ENCODE results near the gene CSPG4.
"Not testable (repeated sequence)": the region's sequence is repeated elsewhere in the genome, so short reads cannot be mapped to it uniquely, and the experiment has no call there.

The CSPG4 gene

DNA sequence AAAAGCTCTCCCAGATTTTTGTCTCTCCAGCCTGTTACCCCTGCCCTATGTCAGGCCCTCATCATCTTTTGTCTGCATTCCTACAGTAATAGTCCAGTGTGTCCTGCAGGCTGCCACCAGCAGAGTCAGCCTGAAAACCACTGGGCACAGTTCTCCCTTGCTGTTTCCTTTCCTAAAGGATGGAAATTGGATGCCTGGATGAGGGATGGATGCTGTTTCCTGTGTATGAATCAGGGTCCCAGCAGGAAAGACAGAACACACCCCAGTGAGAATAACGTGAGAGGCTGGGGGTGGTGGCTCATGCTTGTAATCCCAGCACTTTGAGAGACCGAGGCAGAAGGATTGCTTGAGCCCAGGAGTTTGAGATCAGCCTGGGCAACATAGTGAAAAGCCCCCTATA is 68.3 kb downstream of the CSPG4 start:
- Histone ChIP-seq H3K9me3 (ENCODE audit: low read length) (no peaks in the 10 kb centered on the region), H3K36me3 (ENCODE audit: insufficient read depth, low read length) (no peaks in the 10 kb centered on the region), H3K9ac (ENCODE audit: low read length) (no peak overlapping the region), H3K27me3 (ENCODE audit: control insufficient read depth in 1 of 2, insufficient read depth in 2 of 2, low read length in 2 of 2) (no peaks in the 10 kb centered on the region), H3K27ac (ENCODE audit: low read depth, low read length) (no peak overlapping the region), H3K4me3 (ENCODE audit: low read depth in 1 of 2, low read length in 2 of 2) (no peak overlapping the region), H3K4me1 (ENCODE audit: insufficient read depth, low read length) (peaks cover 23% of the 10 kb centered on the region)

DNA sequence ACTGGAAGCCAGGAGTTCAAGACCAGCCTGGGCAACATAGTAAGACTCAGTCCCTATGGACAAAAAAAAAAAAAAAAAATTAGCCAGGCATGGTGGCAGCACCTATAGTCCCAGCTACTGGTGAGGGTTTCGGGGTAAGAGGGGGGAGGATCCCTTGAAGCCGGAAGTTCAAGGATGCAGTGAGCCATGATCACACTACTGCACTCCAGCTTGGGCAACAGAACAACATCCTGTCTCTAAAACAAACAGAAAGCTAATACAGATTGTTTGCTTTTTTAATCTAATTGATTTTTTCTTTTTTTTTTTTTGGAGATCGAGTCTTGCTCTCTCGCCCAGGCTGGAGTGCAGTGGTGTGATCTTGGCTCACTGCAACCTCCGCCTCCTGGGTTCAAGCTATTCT is 71.0 kb downstream of the CSPG4 start:
- Histone ChIP-seq H3K4me1 (ENCODE audit: insufficient read depth, low read length) (peaks cover 39% of the 10 kb centered on the region), H3K36me3 (ENCODE audit: insufficient read depth, low read length) (no peaks in the 10 kb centered on the region), H3K9ac (ENCODE audit: low read length) (no peak overlapping the region), H3K27me3 (ENCODE audit: control insufficient read depth in 1 of 2, insufficient read depth in 2 of 2, low read length in 2 of 2) (no peaks in the 10 kb centered on the region), H3K4me3 (ENCODE audit: low read depth in 1 of 2, low read length in 2 of 2) (no peak overlapping the region), H3K9me3 (ENCODE audit: low read length) (no peaks in the 10 kb centered on the region), H3K27ac (ENCODE audit: low read depth, low read length) (no peak overlapping the region)

DNA sequence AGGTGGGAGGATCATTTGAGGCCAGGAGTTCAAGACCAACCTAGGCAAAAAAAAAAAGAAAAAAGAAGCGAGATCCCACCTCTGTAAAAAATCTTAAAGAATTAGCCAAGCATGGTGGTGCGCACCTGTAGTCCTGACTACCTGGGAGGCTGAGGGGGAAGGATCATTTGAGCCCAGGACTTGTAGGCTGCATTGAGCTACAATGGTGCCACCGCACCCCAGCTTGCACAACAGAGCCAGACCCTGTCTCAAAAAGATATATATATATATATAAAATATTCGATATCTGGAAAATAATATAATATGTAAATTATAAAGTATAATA is 71.5 kb downstream of the CSPG4 start:
- Histone ChIP-seq H3K9ac (ENCODE audit: low read length) (no peak overlapping the region), H3K4me1 (ENCODE audit: insufficient read depth, low read length) (peaks cover 34% of the 10 kb centered on the region), H3K36me3 (ENCODE audit: insufficient read depth, low read length) (no peaks in the 10 kb centered on the region), H3K4me3 (ENCODE audit: low read depth in 1 of 2, low read length in 2 of 2) (peak overlapping the region in 1 of 2 donors; percentile 98), H3K27ac (ENCODE audit: low read depth, low read length) (no peak overlapping the region), H3K27me3 (ENCODE audit: control insufficient read depth in 1 of 2, insufficient read depth in 2 of 2, low read length in 2 of 2) (no peaks in the 10 kb centered on the region), H3K9me3 (ENCODE audit: low read length) (no peaks in the 10 kb centered on the region)

DNA sequence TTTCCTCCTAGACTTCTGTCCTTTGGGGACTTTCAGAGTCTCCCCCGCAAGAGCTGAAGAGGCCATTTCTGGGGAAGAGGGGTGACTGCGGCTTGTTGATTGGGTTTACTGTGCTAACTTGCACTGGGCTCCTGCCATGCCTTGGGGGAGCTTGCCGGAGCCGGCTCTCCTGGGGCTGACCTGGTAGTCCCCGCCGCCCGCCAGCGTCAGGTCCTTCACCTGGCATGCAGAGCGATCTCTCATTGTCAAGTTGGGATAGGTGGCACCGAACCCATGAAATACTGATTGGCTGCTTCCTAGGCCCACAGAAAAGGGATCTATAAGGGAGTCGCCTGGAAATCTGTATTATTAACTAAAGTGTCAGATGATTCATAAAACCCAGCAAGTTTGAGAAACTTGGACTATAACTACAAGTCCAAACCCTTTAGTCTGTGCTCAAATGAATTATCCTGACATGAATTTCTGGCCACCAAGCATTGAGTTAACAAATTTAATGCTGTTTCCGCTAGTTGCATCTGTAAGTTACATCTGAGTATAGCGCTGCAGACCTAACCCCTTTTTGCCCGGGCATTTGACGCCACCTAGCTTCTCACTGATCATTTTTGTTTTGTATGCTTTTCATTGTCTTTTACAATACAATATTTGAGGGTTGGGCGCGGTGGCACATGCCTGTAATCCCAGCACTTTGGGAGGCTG is 72.0 kb downstream of the CSPG4 start:
- peaks cover 32% of the 10 kb centered on the region for H3K4me1 ChIP-seq (ENCODE audit: insufficient read depth, low read length)
- H3K27ac ChIP-seq (ENCODE audit: low read depth, low read length): peak overlapping the region; percentile 96
- H3K36me3 ChIP-seq (ENCODE audit: insufficient read depth, low read length): no peaks in the 10 kb centered on the region
- no peaks in the 10 kb centered on the region for H3K27me3 ChIP-seq (ENCODE audit: control insufficient read depth in 1 of 2, insufficient read depth in 2 of 2, low read length in 2 of 2)
- peak overlapping the region; percentile 81 for H3K9ac ChIP-seq (ENCODE audit: low read length)
- H3K4me3 ChIP-seq (ENCODE audit: low read depth in 1 of 2, low read length in 2 of 2): peak overlapping the region; percentile 56 to 98
- no peaks in the 10 kb centered on the region for H3K9me3 ChIP-seq (ENCODE audit: low read length)

DNA sequence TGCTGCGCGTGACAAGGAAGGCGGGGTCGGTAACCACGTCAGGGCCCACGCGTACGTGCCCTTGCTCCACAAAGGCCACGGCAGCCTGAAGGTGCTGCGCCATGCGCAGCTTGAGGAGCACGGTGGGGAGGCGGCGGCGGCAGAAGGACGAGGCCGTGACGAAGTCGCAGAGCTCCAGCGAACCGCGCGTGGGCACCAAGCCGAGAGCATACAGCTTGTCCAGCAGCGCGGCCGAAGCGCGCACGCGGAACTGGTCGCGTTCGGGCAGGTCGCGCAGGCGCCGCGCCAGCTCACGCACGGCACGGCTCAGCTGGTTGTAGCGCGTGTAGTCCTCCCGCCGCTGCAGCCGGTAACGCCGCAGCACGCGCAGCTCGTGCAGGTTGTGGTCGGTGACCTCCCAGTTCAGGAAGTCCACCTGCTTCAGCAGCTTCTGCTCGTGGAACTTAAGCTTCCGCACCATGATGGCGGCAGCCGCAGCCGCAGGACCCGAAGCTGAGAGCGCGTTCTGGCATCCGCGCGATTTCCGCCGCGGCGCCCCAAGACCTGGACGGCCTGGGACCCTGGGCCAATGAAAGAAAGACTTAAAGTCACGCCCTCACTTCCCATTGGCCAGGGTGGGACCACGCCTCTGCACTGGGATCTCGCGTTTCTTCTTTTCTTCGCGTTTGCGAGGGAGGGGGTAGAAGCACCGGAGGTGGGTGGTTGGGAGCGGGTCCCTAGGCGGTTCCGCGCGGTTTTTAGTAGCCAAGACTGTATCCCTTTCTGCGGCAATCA is 72.8 kb downstream of the CSPG4 start, which contains the start of gene IMP3:
IMP3 (minus strand) TSS at position 516 of the 774 bp plus-strand sequence; CDS start at position 460, 56 bp downstream.
- peak within 1 kb of the TSS; percentile 88 to 98 for H3K4me3 ChIP-seq (ENCODE audit: low read depth in 1 of 2, low read length in 2 of 2)
- H3K27ac ChIP-seq (ENCODE audit: low read depth, low read length): peak within 1 kb of the TSS; percentile 96
- H3K36me3 ChIP-seq (ENCODE audit: insufficient read depth, low read length): no peaks in the 10 kb centered on the region
- no peaks in the 10 kb centered on the region for H3K9me3 ChIP-seq (ENCODE audit: low read length)
- peaks cover 32% of the 10 kb centered on the region for H3K4me1 ChIP-seq (ENCODE audit: insufficient read depth, low read length)
- no peaks in the 10 kb centered on the region for H3K27me3 ChIP-seq (ENCODE audit: control insufficient read depth in 1 of 2, insufficient read depth in 2 of 2, low read length in 2 of 2)
- peak within 1 kb of the TSS; percentile 81 for H3K9ac ChIP-seq (ENCODE audit: low read length)

DNA sequence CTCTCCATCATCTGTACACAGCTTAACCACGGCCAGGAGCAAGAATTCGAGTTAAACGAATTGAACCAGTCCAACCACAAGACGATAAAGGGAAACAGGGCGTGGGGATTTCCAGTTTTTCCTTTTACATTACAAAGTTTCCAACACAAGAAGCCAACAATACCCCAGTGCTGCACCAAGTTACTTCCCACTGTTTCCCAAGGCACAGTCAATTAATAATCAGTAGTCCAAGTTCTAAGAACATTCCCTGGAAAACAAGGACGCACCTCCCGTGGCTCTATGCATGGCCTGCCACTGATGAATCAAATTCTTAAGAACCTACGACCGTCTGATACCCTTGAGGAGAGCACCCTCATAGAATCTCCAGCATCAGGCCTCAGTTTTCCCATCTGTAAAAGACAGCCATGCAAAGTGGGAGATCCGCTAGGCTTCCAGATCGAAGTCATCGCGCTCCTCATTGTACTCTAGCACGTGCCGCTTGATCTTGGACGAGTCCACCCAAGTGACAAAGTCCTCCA is 73.4 kb downstream of the CSPG4 start:
- no peaks in the 10 kb centered on the region for H3K9me3 ChIP-seq (ENCODE audit: low read length)
- no peaks in the 10 kb centered on the region for H3K27me3 ChIP-seq (ENCODE audit: control insufficient read depth in 1 of 2, insufficient read depth in 2 of 2, low read length in 2 of 2)
- H3K4me3 ChIP-seq (ENCODE audit: low read depth in 1 of 2, low read length in 2 of 2): peak overlapping the region; percentile 88 to 98
- H3K27ac ChIP-seq (ENCODE audit: low read depth, low read length): peak overlapping the region; percentile 96
- H3K36me3 ChIP-seq (ENCODE audit: insufficient read depth, low read length): no peaks in the 10 kb centered on the region
- peak overlapping the region; percentile 18 for H3K9ac ChIP-seq (ENCODE audit: low read length)
- H3K4me1 ChIP-seq (ENCODE audit: insufficient read depth, low read length): peaks cover 32% of the 10 kb centered on the region

DNA sequence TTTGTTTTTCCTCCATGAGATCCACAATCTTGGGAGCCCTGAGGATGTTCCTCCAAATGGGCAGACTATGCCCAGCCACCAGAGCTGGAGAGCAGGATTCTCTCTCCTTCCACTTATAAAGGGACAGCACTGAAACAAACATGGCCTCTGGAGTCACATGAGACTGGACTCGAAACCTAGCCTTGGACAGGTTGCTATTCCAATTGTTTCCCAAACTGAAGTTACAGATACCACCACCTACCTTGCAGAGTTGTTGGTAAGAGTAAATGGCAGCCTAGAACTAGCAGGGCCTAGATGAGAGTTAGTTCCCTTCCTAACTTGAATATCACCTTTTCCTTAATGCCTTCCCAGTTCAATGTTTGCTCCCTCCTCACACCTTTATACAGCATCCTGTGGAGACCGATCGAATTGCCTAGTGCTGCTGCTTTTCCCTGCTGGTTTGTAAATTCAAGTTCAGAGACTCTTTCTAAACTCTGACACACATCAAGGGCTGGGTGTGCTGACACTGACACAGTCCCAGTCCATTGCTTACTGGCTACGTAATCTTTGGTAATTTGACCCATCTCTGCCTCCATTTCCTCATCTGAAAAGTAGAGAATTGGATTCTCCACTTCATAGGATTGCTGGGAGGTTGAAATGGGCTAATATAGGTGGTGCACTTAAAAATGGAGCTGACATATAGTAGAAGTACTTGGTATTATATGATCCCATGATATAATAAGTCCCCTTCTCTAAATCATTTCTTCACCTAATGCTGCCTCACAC is 75.2 kb downstream of the CSPG4 start:
- Histone ChIP-seq H3K36me3 (ENCODE audit: insufficient read depth, low read length) (no peaks in the 10 kb centered on the region), H3K4me1 (ENCODE audit: insufficient read depth, low read length) (peaks cover 32% of the 10 kb centered on the region), H3K27ac (ENCODE audit: low read depth, low read length) (no peak overlapping the region), H3K9me3 (ENCODE audit: low read length) (no peaks in the 10 kb centered on the region), H3K4me3 (ENCODE audit: low read depth in 1 of 2, low read length in 2 of 2) (no peak overlapping the region), H3K27me3 (ENCODE audit: control insufficient read depth in 1 of 2, insufficient read depth in 2 of 2, low read length in 2 of 2) (no peaks in the 10 kb centered on the region), H3K9ac (ENCODE audit: low read length) (peak overlapping the region; percentile 21)

DNA sequence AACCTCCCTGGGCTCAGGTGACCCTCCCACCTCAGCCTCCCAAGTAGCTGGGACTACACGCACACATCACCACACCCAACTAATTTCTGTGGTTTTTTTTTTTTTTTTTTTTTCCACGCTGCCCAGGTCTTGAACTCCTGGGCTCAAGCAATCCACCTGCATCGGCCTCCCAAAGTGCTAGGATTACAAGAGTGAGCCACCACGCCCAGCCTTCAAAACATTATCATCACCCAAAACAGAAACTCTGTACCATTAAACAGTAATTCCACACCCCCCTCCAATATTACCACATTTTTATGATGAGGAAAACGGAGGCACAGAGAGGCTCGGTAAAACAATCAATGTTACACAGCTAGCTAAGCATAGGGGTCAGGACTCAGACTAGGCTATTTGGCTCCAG is 76.6 kb downstream of the CSPG4 start:
- no peak overlapping the region for H3K27ac ChIP-seq (ENCODE audit: low read depth, low read length)
- H3K9me3 ChIP-seq (ENCODE audit: low read length): no peaks in the 10 kb centered on the region
- no peak overlapping the region for H3K4me3 ChIP-seq (ENCODE audit: low read depth in 1 of 2, low read length in 2 of 2)
- H3K9ac ChIP-seq (ENCODE audit: low read length): no peak overlapping the region
- H3K4me1 ChIP-seq (ENCODE audit: insufficient read depth, low read length): peaks cover 31% of the 10 kb centered on the region
- H3K27me3 ChIP-seq (ENCODE audit: control insufficient read depth in 1 of 2, insufficient read depth in 2 of 2, low read length in 2 of 2): no peaks in the 10 kb centered on the region
- H3K36me3 ChIP-seq (ENCODE audit: insufficient read depth, low read length): no peaks in the 10 kb centered on the region

DNA sequence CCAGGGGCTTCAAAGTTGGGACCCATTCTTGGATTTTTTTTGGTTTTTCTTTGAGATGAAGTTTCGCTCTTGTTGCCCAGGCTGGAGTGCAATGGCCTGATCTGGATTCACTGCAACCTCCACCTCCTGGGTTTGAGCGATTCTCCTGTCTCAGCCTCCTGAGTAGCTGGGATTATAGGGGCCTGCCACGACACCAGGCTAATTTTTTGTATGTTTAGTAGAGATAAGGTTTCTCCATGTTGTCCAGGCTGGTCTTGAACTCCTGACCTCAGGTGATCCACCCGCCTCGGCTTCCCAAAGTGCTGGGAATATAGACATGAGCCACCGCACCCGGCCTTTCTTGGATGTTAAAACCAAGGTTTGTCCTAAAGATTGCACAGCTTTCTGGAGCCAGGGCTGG is 78.7 kb downstream of the CSPG4 start:
- H3K9me3 ChIP-seq (ENCODE audit: low read length): not testable (repeated sequence)

DNA sequence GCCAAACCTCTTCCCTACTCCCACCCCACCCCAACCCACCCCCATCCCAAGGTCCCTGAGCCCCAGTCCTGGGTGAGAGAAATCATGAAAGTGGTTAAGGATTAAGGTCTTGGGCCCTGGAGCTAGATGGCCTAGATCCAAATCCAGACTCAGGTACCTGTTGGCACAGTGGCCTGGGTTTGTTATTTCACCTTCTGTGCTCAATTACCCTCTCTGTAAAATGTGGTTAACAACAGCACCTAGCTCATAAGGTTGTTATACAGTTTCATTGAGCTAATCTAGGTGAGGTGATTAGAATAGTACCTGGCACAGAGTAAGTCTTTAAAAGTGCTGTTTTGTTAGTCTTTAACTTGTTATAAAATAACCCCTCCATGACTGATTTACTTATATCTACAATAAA is 80.7 kb downstream of the CSPG4 start:
- peaks cover under 1% of the 10 kb centered on the region for H3K4me1 ChIP-seq (ENCODE audit: insufficient read depth, low read length)

More for the DNA sequence above, 78.7 kb downstream of the CSPG4 start:
- H3K4me1 ChIP-seq (ENCODE audit: insufficient read depth, low read length): peaks cover 21% of the 10 kb centered on the region
- H3K36me3 ChIP-seq (ENCODE audit: insufficient read depth, low read length); H3K27me3 ChIP-seq (ENCODE audit: control insufficient read depth in 1 of 2, insufficient read depth in 2 of 2, low read length in 2 of 2); H3K9ac ChIP-seq (ENCODE audit: low read length); H3K4me3 ChIP-seq (ENCODE audit: low read depth in 1 of 2, low read length in 2 of 2); H3K27ac ChIP-seq (ENCODE audit: low read depth, low read length): not testable (repeated sequence)

More for the DNA sequence above, 80.7 kb downstream of the CSPG4 start:
- H3K27me3 ChIP-seq (ENCODE audit: control insufficient read depth in 1 of 2, insufficient read depth in 2 of 2, low read length in 2 of 2): no peaks in the 10 kb centered on the region
- H3K9me3 ChIP-seq (ENCODE audit: low read length): no peaks in the 10 kb centered on the region
- no peak overlapping the region for H3K4me3 ChIP-seq (ENCODE audit: low read depth in 1 of 2, low read length in 2 of 2)
- H3K9ac ChIP-seq (ENCODE audit: low read length): no peak overlapping the region
- no peaks in the 10 kb centered on the region for H3K36me3 ChIP-seq (ENCODE audit: insufficient read depth, low read length)
- H3K27ac ChIP-seq (ENCODE audit: low read depth, low read length): no peak overlapping the region

Measured in muscle layer of colon (tissue), 2 donors.